ENCODE results near the gene LINGO3. TPM values are rescaled to one million over a fixed set of nuclear protein-coding genes. Genes with fewer than 3 reads are reported as not detected.

LINGO3 gene
- total and polyA plus RNA-seq, 2 donors (not counting 3 experiments of a cell fraction or from before 2014, with no cell fraction given), result not detected

DNA sequence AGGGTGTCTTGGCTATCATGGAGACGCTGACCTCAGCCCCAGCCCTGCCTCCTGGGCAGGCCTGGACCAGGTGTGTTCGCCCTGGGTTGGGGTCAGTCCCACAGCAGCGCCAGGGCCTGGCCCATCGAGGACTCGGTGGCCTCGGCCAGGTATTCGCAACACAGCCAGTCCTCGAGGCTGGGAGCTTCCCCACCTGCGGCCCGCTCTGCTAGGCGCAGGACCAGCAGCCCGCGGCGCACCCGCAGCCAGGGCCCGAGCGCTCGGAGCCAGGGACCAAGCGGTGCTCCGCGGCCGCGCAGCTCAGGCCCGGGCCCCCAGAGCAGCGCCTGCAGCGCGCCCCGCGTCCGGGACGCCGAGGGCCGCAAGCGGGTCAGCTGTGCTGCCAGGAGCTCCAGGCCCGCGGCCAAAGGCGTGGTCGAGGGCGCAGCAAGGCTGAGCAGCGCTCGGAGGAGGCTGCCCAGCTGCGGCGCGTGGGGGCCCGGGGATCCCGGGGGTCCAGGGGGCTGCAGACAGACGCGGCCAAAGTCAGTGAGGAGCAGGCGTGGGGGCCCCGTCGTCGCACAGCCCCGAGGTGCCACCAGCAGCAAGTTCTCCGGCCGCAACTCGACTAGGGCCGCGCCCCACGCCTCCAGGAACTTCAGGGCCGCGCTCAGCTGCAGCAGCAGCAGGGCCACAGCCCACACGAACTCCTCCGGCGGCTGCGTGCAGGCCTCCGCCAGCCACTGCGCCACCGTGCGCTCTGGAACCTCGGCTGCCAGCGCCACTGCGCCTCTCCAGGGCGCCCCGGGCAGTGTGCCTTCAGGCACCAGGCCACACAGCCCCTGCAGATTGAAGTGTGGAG is 32.1 kb downstream of the LINGO3 start:
- no peaks in the 10 kb centered on the region for H4K20me1 ChIP-seq (replicated peaks; ENCODE audit: control insufficient read depth, extremely low read depth, insufficient read depth, low read length)
- POLR2A ChIA-PET, result no interaction called here
- H3K9me1 ChIP-seq (replicated peaks; ENCODE audit: control insufficient read depth, extremely low read depth, insufficient read depth, low read length), result no peaks in the 10 kb centered on the region
- DNase-seq (ENCODE audit: low read depth, low spot score), result no peak
- H3K4me2 ChIP-seq (ENCODE audit: insufficient read depth, low read length), result no peak overlapping the region
- H3K79me2 ChIP-seq (ENCODE audit: control insufficient read depth, insufficient read depth, low read length), result peaks cover 33% of the 10 kb centered on the region
- CTCF ChIA-PET, result interaction anchor here (0.7 to 3.2 kb wide), 8 partner anchors 13 to 335 kb away, joined by 3 to 13 read pairs (median 4); partner anchors contain the start of gene PLEKHJ1
- H3K36me3 ChIP-seq (ENCODE audit: control insufficient read depth in 2 of 2, extremely low read depth in 1 of 2, insufficient read depth in 2 of 2, low read length in 2 of 2), result peaks cover 2 to 18% of the 10 kb centered on the region in 2 experiments
- dilution Hi-C loops (cut with MboI; ENCODE audit: extremely low pct_ligation_motif_present, low sequenced_read_pairs) (no loop called here), intact Hi-C loops (cut with micrococcal nuclease) (loop anchor here (1.0 kb wide), 2 partner anchors 40 to 115 kb away; no protein-coding TSS in a partner anchor)
- no peak for FAIRE-seq
- no peak overlapping the region for H3K27ac ChIP-seq (ENCODE audit: insufficient read depth, low read depth, low read length)
- no peak overlapping the region for H2AFZ ChIP-seq (ENCODE audit: low read depth, low read length)
- H3K9ac ChIP-seq (replicated peaks; ENCODE audit: extremely low read depth, insufficient read depth, low read length), result no peak overlapping the region
- no peak overlapping the region for H3K4me3 ChIP-seq (replicated peaks in 1 of 3; ENCODE audit: insufficient read depth in 1 of 3, low read depth in 1 of 3, low read length in 3 of 3)
- TF ChIP-seq POLR2A (IDR thresholded peaks at IDR 0.05; ENCODE audit: low read depth, low read length), result peak; percentile 7
- TF ChIP-seq GATA2 (IDR thresholded peaks at IDR 0.05; ENCODE audit: insufficient read depth, insufficient read length, low read depth, low read length), result no peak
- no peaks in the 10 kb centered on the region for H3K9me3 ChIP-seq (replicated peaks; ENCODE audit: control insufficient read depth, insufficient read depth, low read length)
- peaks cover 27% of the 10 kb centered on the region for H3K4me1 ChIP-seq (ENCODE audit: control insufficient read depth, extremely low read depth, insufficient read depth, low read length)
- H3K27me3 ChIP-seq (ENCODE audit: control insufficient read depth in 2 of 2, insufficient read depth in 2 of 2, low read length in 2 of 2), result no peaks in the 10 kb centered on the region
- BruUV-seq (replicated peaks), result no TSS peak

DNA sequence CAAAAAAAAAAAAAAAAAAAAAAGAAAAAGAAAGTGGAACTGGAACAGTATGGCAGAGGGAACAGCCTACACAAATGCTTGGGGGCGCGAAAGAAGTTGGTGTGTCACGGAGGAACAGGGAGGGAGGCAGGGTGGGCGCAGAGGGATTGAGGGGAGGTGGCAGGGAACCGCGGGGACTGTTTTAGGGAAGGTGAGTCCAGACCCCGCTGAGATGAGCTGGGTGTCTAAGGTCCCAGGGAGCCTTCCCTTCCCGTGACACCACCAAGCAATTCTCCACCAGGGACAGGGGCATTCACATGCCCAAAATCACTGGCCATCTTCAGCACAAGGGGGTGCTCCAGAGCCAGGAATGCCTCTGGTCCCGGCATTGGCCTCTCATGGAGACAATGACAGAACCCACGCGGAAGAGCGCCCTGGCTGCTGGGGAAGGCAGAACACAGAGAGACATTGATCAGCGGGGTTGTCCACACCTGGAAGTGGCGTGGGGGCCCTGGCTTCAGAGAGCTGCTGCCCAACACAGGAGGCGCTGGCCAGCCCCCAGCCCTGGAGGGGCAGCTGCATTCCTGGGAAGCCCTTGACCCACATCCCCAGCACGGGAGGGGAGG is 32.9 kb downstream of the LINGO3 start:
- Histone ChIP-seq H3K9me3 (replicated peaks; ENCODE audit: control insufficient read depth, insufficient read depth, low read length) (no peaks in the 10 kb centered on the region), H3K9ac (replicated peaks; ENCODE audit: extremely low read depth, insufficient read depth, low read length) (no peak overlapping the region)
- CTCF ChIA-PET, result interaction anchor here (0.6 to 3.2 kb wide), 13 partner anchors 13 to 327 kb away, joined by 3 to 13 read pairs (median 3); partner anchors contain the start of gene PLEKHJ1

More for the DNA sequence above, 32.9 kb downstream of the LINGO3 start:
- Histone ChIP-seq H2AFZ (ENCODE audit: low read depth, low read length) (no peak overlapping the region), H4K20me1 (replicated peaks; ENCODE audit: control insufficient read depth, extremely low read depth, insufficient read depth, low read length) (no peaks in the 10 kb centered on the region), H3K9me1 (replicated peaks; ENCODE audit: control insufficient read depth, extremely low read depth, insufficient read depth, low read length) (no peaks in the 10 kb centered on the region), H3K4me2 (ENCODE audit: insufficient read depth, low read length) (no peak overlapping the region), H3K4me1 (ENCODE audit: control insufficient read depth, extremely low read depth, insufficient read depth, low read length) (peaks cover 27% of the 10 kb centered on the region), H3K27ac (ENCODE audit: insufficient read depth, low read depth, low read length) (no peak overlapping the region), H3K79me2 (ENCODE audit: control insufficient read depth, insufficient read depth, low read length) (peaks cover 40% of the 10 kb centered on the region), H3K27me3 (ENCODE audit: control insufficient read depth in 2 of 2, insufficient read depth in 2 of 2, low read length in 2 of 2) (no peaks in the 10 kb centered on the region), H3K36me3 (ENCODE audit: control insufficient read depth in 2 of 2, extremely low read depth in 1 of 2, insufficient read depth in 2 of 2, low read length in 2 of 2) (peaks cover 2 to 18% of the 10 kb centered on the region in 2 experiments), H3K4me3 (replicated peaks in 1 of 3; ENCODE audit: insufficient read depth in 1 of 3, low read depth in 1 of 3, low read length in 3 of 3) (no peak overlapping the region)
- dilution Hi-C loops (cut with MboI; ENCODE audit: extremely low pct_ligation_motif_present, low sequenced_read_pairs), result no loop called here
- FAIRE-seq (peak; percentile 86), DNase-seq (ENCODE audit: low read depth, low spot score) (peak; percentile 60)
- TF ChIP-seq EZH2 (IDR thresholded peaks at IDR 0.05; ENCODE audit: borderline replicate concordance, low read depth, low read length, severe bottlenecking), result no peak
- TF ChIP-seq, protein P1, sequence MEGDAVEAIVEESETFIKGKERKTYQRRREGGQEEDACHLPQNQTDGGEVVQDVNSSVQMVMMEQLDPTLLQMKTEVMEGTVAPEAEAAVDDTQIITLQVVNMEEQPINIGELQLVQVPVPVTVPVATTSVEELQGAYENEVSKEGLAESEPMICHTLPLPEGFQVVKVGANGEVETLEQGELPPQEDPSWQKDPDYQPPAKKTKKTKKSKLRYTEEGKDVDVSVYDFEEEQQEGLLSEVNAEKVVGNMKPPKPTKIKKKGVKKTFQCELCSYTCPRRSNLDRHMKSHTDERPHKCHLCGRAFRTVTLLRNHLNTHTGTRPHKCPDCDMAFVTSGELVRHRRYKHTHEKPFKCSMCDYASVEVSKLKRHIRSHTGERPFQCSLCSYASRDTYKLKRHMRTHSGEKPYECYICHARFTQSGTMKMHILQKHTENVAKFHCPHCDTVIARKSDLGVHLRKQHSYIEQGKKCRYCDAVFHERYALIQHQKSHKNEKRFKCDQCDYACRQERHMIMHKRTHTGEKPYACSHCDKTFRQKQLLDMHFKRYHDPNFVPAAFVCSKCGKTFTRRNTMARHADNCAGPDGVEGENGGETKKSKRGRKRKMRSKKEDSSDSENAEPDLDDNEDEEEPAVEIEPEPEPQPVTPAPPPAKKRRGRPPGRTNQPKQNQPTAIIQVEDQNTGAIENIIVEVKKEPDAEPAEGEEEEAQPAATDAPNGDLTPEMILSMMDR (IDR thresholded peaks at IDR 0.05; ENCODE audit: extremely low read depth in 1 of 2, insufficient read depth in 1 of 2, low read depth in 1 of 2, low read length in 2 of 2), result peak; percentile 43 to 56
- POLR2A ChIA-PET, result no interaction called here
- intact Hi-C loops (cut with micrococcal nuclease), result loop anchor here (1.0 to 5.0 kb wide), 3 partner anchors 41 to 337 kb away; no protein-coding TSS in a partner anchor
- no TSS peak for BruUV-seq (replicated peaks)

All from endothelial cell of umbilical vein (primary cell).